GM12878 (cell line): Measurements from ENCODE around the gene UTP20. TPM values are rescaled to one million over a fixed set of nuclear protein-coding genes. Genes with fewer than 3 reads are reported as not detected.

Experiments
- BHLHE40 ChIP-seq, 2 experiments: fragments of 450-650 bp in 1 of 2; IDR thresholded peaks; 2 replicates each; pipeline ENCODE4 v1.6.1; 2011 to 2017; ENCODE audit warnings: low read depth in 2 of 2, borderline replicate concordance in 1 of 2, improper control_type of control experiment in 1 of 2, low read length in 1 of 2, mild to moderate bottlenecking in 1 of 2
- ELK1 ChIP-seq: IDR thresholded peaks from 2 replicates; pipeline ENCODE4 v1.6.1; 2012; ENCODE audit warnings: low read depth, low read length, improper control_type of control experiment
- HSF1 ChIP-seq: fragments of 150-350 bp; IDR thresholded peaks from 2 replicates; pipeline ENCODE4 v1.6.1; 2014; ENCODE audit warnings: mild to moderate bottlenecking, low read depth, low read length
- KLF5 ChIP-seq: fragments of 450-650 bp; IDR thresholded peaks from 2 replicates; pipeline ENCODE4 v1.6.1; 2014; ENCODE audit warnings: mild to moderate bottlenecking; ENCODE audit not compliant: partially characterized antibody
- RAD21 ChIP-seq: IDR thresholded peaks from 2 replicates; pipeline ENCODE4 v1.6.1; 2011; ENCODE audit warnings: mild to moderate bottlenecking, low read depth, low read length, moderate library complexity; ENCODE audit not compliant: insufficient read depth
- RCOR1 ChIP-seq: conservative IDR thresholded peaks from 2 replicates; pipeline ENCODE4 v1.6.1; 2012; ENCODE audit warnings: low read depth, low read length, improper control_type of control experiment
- RELB ChIP-seq: fragments of 450-650 bp; IDR thresholded peaks from 2 replicates; pipeline ENCODE4 v1.6.1; 2017; ENCODE audit warnings: low read depth, mild to moderate bottlenecking, moderate library complexity
- SMAD5 ChIP-seq: IDR thresholded peaks from 2 replicates; pipeline ENCODE4 v1.6.1; 2016; ENCODE audit warnings: antibody characterized with exemption, low read depth
- YY1 ChIP-seq: IDR thresholded peaks from 2 replicates; pipeline ENCODE4 v1.6.1; 2011; ENCODE audit warnings: low read depth, mild to moderate bottlenecking, low read length
- ZNF384 ChIP-seq: IDR thresholded peaks from 2 replicates; pipeline ENCODE4 v1.6.1; 2012; ENCODE audit warnings: low read depth, mild to moderate bottlenecking, low read length, improper control_type of control experiment, borderline replicate concordance
- polyA plus RNA-seq, 11 experiments: library from polyadenylated mRNA; depleted of rRNA in 4 of 11; unstranded in 6 of 11; stranded (reverse) in 5 of 11; fragments of >200 nt; fragmentation: Nextera tagmentation in 4 of 11; fragmentation: Illumina TruSeq in 1 of 11; extraction: Ambion mirVana in 4 of 11; extraction: Trizol in 1 of 11; gene quantifications; 1 replicate in 1 of 11; 2 replicates in 10 of 11; pipeline versions ENCODE4 v1.2.1 to v1.2.3, GENCODE V29; 2011 to 2016; ENCODE audit warnings: inconsistent platforms in 2 of 11, missing spikeins in 2 of 11, low read depth in 1 of 11
- total RNA-seq, 4 experiments: library from RNA; depleted of rRNA in 3 of 4; stranded (reverse); fragments of >200 nt in 3 of 4; fragmentation: Illumina TruSeq in 1 of 4; extraction: Trizol in 1 of 4; gene quantifications; 2 replicates each; pipeline versions ENCODE4 v1.2.1 to v1.2.3, GENCODE V29; 2013 to 2021

UTP20 gene
- total and polyA plus RNA-seq, 10 of the 15 experiments (the other 5 are each of a cell fraction or from before 2014, with no cell fraction given): 3.6 to 25.6 (median 16.7) TPM

- TF ChIP-seq HSF1 (no peak), KLF5 (no peak), SMAD5 (no peak), RCOR1 (no peak), ZNF384 (no peak), RELB (no peak), BHLHE40 (IDR thresholded peaks at IDR 0.05; ENCODE audit: borderline replicate concordance in 1 of 2, low read depth in 2 of 2, low read length in 1 of 2) (no peak), RAD21 (no peak), ELK1 (no peak), YY1 (no peak)
- TF ChIP-seq, all 136 proteins: peak for 0
Measured at GRCh38 chr12:101267111-101267510, 12.8 kb upstream of the UTP20 start (continued).
